ENCODE measurements around the gene SNX20. TPM values are rescaled to one million over a fixed set of nuclear protein-coding genes. Genes with fewer than 3 reads are reported as not detected.

Gene SNX20
- total RNA-seq, 4 donors from 2014 or later = 2.2 to 6.9 (median 4.4) TPM

DNA sequence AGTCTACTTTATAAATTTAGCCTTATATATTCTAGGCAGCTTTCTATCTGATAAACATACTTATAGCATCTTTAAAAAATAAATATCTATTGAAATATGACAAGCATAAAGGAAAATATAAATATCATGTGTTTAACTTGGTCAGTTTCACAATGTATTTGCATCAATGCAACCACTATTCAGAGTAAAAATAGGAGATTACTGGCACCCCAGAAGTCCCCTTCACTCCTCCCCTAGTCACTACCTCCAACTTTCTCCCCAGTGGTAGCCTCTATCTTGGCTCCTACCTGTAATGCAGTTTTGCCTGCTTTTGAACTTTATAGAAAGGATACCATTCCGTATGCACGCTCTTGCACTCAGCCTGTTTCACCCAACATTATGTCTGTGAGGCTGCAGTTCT is 9.1 kb upstream of the SNX20 start:
- DNase-seq (ENCODE audit: low spot score) = no peak
- no peak for TF ChIP-seq CTCF (IDR thresholded peaks at IDR 0.05)
- ATAC-seq (ENCODE audit: low FRiP score) = no peak

DNA sequence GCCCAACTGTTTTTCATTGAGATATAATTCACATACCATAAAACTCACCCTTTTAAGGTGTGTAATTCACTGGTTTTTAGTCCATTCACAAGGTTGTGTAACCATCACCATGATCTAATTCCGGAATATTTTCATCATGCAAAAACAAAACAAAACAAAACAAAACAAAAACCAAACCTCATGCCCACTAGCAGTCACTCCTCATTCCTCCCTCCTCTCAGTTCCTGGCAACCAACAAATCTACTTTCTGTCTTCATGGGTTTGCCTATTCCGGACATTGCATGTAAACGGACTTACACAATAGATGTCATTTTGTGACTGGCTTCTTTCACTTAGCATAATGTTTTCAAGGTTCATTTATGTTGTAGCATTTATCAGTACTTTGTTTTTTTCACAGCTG is 7.8 kb upstream of the SNX20 start:
- ATAC-seq (ENCODE audit: low FRiP score) (no peak), DNase-seq (ENCODE audit: low spot score) (no peak)
- TF ChIP-seq CTCF (IDR thresholded peaks at IDR 0.05) = no peak

DNA sequence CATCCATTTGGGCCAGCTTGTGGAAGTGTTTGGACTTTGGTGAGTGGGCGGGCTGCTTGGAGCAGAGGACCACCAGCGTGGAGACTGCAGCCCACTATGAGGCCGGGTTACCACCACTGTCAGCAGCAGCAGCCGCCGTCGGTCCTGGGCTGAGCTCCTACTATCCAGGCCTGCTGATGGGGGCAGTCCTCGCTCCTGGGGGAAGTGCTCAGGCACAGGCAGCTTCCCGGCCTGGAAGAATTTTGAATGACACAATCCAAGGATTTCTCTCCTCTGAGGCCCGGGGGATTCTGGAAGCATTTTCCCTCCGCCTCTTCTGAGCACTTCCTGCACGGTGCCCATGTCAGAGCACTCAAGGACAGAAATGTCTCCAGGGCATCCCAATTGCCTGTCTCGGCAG is 7.0 kb upstream of the SNX20 start:
- DNase-seq (ENCODE audit: low spot score) = no peak
- no peak for ATAC-seq (ENCODE audit: low FRiP score)
- no peak for TF ChIP-seq CTCF (IDR thresholded peaks at IDR 0.05)

DNA sequence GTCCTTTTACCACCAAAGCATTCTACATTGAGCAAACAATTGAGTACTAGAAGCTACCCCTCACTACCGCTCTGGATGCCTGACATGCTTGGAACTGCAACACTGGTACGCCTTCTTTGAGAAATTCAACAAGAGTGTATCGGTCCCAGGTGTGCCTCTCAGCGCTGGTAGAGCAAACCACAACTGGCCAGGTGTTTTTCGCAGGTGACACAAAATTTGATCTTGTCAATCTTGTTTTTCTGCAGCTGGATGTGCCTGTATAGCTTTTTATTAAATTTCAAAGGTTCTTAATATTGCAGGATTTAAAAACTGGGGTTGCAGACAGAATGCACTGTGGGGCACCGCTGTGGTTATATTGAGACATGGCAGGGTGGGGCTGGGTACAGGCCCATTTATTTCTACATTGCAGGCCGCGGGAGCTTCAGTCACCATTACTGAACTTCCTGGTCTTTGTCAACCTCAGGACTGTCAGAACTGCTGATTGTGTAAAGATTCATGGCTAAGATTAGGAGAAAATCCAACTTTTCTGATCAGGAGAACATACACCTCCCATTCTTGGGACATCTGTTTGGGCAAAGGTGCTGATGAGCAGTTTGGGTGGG is 4.5 kb upstream of the SNX20 start:
- DNase-seq (ENCODE audit: low spot score) (no peak), ATAC-seq (ENCODE audit: low FRiP score) (peak; percentile 29)
- no peak for TF ChIP-seq CTCF (IDR thresholded peaks at IDR 0.05)

DNA sequence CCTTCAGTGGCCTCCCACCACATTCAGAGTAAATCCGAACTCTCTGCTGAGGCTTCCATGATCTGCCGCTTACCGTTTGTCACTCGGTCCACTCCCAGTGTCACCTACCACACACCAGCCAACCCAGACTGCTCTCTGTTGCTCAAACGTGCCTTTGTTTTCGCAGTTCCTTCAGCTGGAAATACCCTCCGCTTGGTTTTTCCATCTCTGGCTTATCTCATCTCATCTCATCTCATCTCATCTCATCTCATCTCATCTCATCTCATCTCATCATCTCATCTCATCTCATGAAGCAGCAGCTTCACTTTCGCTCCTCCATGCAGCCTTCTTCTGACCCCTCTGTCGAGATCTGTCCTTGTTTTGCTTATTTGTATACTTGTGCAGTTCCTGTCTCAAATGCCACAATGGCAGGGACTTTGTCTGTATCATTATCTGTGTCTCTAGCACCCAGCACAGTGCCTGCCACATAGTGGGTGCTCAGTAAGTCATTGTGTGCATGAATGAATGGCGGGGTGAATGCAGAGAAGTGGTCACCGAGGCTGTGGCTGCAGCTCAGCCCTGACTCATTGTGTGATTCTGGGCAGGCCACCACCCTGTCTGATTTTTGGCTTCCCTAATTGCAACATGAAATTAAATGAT is 3.8 kb upstream of the SNX20 start:
- TF ChIP-seq CTCF (IDR thresholded peaks at IDR 0.05) = no peak
- ATAC-seq (ENCODE audit: low FRiP score) (no peak), DNase-seq (ENCODE audit: low spot score) (no peak)

- ATAC-seq (ENCODE audit: low FRiP score) (no peak), DNase-seq (ENCODE audit: low spot score) (no peak)
- no peak for TF ChIP-seq CTCF (IDR thresholded peaks at IDR 0.05)
Observed at GRCh38 chr16:50683689-50684374, 2.7 kb upstream of the SNX20 start.

GRCh38 chr16:50680556-50680893 is 587 bp downstream of the SNX20 start:
- DNase-seq (ENCODE audit: low spot score) = no peak
- no peak for TF ChIP-seq CTCF (IDR thresholded peaks at IDR 0.05)

More at GRCh38 chr16:50680556-50680893, 587 bp downstream of the SNX20 start:
- ATAC-seq (ENCODE audit: low FRiP score) = no peak

Measured in omental fat pad (tissue), 4 donors.